GM12891 (cell line): ENCODE measurements around the gene APEH.

Source experiments
- POLR2A ChIP-seq: IDR thresholded peaks from 2 replicates; pipeline ENCODE4 v1.6.1; 2011; ENCODE audit warnings: low read depth, low read length, control low read depth
- POLR2AphosphoS5 ChIP-seq: IDR thresholded peaks from 2 replicates; pipeline ENCODE4 v1.6.1; 2011; ENCODE audit warnings: low read depth, low read length, control low read depth
- POU2F2 ChIP-seq: IDR thresholded peaks from 2 replicates; pipeline ENCODE4 v1.6.1; 2011; ENCODE audit warnings: low read depth, mild to moderate bottlenecking, control low read depth, low read length, moderate library complexity
- SPI1 ChIP-seq: IDR thresholded peaks from 2 replicates; pipeline ENCODE4 v1.6.1; 2011; ENCODE audit warnings: low read depth, low read length, control low read depth
- TAF1 ChIP-seq: IDR thresholded peaks from 2 replicates; pipeline ENCODE4 v1.6.1; 2011; ENCODE audit warnings: low read depth, low read length, control low read depth

DNA sequence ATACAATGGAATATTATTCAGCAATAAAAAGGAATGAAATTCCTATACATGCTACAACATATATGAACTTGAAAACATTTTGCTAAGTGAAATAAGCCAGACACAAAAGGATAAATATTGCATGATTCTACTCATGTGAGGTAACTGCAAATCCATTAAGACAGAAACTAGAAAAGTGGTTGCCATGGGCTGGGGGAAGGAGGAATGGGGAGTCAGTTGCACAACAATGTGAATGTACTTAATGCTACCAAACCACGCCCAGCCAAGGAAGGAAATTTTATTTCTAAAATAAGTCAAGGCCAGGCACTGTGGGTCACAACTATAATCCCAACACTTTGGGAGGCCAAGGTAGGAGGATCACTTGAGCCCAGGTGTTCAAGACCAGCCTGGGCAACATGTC, 59.4 kb downstream of the APEH start:
- TF ChIP-seq POLR2A (no peak), POLR2AphosphoS5 (no peak), TAF1 (no peak), SPI1 (no peak), POU2F2 (no peak)
